Left ventricle myocardium superior (tissue), 1 donor: ENCODE measurements around the gene CLDN12. TPM values are rescaled to one million over a fixed set of nuclear protein-coding genes. Genes with fewer than 3 reads are reported as not detected.
"Not testable (repeated sequence)": the region's sequence is repeated elsewhere in the genome, so short reads cannot be mapped to it uniquely, and the experiment has no call there.

Experiments
- ATAC-seq: fragments of 200-7000 bp; cut with Tn5 transposase; one replicate; pipeline ENCODE4 v1.9.1; 2020; ENCODE audit warnings: mild to moderate bottlenecking, moderate library complexity
- DNase-seq: peaks from one replicate; pipeline ENCODE4 v3.0.0-alpha.2; 2020
- intact Hi-C: fragments of 100-400 bp; cut with micrococcal nuclease; formaldehyde crosslinking; loops from one replicate; pipeline ENCODE4 v1.11.0; 2022
- total RNA-seq: library from RNA; stranded (reverse); fragmentation: NEBNext Ultra II Directional; extraction: Animal tissue kit (Norgen Biotek cat#: 25700); gene quantifications from one replicate; pipeline ENCODE4 v1.2.1, GENCODE V29; 2021
- donor health status: DM: no; HTN: yes; CAD: no; lungs with severe emphysema.

The CLDN12 gene
- total RNA-seq, 1 donor from 2014 or later = 34.0 TPM

DNA sequence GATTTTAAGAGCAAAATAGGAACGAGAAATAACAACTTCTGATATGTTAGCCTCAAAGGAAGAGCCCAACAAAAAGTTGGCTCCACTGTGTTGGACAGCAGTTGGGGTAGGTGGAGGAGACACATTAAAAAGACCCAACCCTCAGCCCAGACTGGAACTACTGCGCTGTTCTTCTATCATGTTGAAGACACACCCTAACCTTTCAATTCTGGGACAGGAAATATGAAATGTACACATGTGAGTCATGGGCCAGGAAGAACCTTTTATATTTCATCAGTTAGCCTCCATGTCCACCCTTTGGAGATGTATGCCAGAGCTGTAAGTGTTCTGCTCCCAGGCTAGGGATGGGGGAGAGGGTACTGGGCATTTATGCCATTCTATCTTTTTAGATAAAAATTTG, 22.1 kb downstream of the CLDN12 start:
- no peak for ATAC-seq
- intact Hi-C loops = loop anchor here (5.0 to 10.0 kb wide), 2 partner anchors 131 to 273 kb away; partner anchors contain the start of gene STEAP1
- no peak for DNase-seq

- intact Hi-C loops = no loop called here
- DNase-seq (no peak), ATAC-seq (no peak)
Observed at GRCh38 chr7:90430614-90431460, 27.6 kb downstream of the CLDN12 start.

DNA sequence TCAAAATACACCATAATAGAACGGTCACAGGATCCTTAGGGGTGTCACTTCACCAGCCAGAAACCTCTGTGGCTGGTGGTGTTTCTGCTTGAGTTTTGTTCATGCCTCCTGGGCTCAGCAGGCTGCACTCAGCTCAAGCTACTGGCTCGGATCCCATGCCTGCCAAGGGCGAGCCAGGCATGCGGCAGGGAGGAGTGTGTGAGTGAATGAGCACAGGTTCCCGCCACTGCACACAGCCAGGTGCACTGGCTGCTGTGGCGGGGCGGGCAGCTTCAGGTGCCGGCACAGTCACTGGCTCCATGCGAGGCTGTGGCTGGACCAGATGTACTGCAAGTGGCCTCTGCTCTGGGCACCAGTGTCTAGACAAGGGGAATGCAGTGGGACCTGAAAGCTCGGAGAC, 29.5 kb downstream of the CLDN12 start:
- DNase-seq = peak; percentile 23
- intact Hi-C loops = no loop called here

DNA sequence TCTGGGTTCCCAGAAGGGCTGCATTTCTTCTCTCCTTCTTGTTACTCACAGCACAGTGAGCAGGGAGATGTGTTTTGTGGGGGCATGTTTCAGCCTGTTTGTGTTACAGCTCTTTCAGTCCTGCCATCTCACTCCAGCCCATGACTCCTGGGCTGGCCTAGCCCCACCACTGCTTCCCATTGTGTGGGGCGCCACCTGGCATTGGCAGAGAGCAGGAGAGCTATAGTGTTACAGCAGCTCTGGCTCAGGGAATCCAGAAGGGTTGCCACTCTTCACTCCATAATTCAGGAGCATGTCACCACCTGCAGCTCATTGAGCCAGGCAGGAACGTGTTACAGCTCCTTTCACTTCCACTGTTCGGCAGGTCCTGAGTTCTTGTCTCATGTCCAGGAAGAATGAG, 30.0 kb downstream of the CLDN12 start:
- no peak for ATAC-seq
- intact Hi-C loops = no loop called here
- DNase-seq = no peak

More for the DNA sequence above, 29.5 kb downstream of the CLDN12 start:
- no peak for ATAC-seq

DNA sequence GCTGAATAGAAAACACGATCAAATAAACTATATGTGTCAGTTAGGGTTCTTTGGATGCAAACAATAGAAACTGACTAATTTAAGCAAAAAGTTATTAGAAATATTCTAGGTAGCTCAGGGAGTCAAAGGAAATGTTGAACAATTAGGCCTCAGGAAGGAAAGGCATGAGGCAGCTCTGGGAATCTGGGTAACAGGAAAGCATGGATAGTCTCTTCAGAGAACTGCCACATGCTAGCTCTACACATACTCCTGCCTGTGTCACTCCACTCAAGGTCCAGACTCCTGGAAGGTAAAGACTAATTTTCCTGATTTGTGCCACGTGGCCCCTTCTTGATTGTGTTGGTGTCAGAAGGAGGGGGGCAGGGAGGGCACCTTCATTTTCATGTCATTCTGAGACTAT, 42.4 kb downstream of the CLDN12 start:
- intact Hi-C loops = no loop called here

GRCh38 chr7:90446137-90446899, 43.1 kb downstream of the CLDN12 start:
- ATAC-seq (no peak), DNase-seq (no peak)
- intact Hi-C loops = no loop called here

More for the DNA sequence above, 42.4 kb downstream of the CLDN12 start:
- ATAC-seq (no peak), DNase-seq (no peak)

- ATAC-seq (no peak), DNase-seq (no peak)
- intact Hi-C loops = loop anchor here (10.0 kb wide), 1 partner anchor 581 kb away; no protein-coding TSS in a partner anchor
Observed at GRCh38 chr7:90453259-90453891, 50.1 kb downstream of the CLDN12 start.

- ATAC-seq = no peak
- intact Hi-C loops = loop anchor here (10.0 kb wide), 1 partner anchor 581 kb away; no protein-coding TSS in a partner anchor
Observed at GRCh38 chr7:90453931-90454330, 50.7 kb downstream of the CLDN12 start.

DNA sequence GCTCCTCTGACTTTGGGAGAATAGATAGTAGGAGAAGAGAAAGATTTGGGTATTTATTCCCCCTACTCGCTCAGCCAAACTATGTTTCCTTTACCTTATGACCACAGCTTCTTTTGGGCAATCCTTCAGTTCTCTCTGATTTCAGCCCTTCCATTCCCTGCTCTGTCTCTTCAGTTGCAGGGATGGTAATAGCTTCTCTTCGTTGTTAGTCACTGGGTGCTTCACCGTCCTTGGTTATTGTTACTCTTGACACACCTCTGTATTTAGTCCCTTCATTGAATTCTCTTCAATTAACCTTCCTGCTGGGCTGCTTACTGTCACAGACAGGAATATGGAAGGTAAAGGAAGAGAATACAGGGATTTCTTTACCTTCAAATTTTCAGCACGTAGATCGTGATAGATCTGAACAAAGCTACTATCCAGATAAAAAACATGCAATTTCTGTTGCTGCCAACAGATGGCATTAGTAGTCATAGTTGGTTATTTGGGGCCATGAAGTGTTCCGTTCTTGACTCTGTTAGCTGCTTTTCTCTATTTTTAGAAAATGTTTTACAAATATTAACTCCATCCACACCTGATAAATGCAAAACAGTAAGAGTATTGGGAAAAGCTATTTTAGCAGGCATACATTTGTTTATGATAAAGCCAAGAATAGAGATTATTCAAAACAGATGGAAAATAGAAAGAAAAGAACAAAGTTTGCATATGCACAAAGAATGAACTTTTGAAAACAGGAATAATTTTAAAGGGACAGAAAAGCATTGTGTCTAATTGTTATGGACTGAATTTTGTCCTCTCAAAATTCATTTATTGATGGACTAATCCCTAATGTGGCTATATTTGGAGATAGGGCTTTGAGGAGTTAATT, 52.1 kb downstream of the CLDN12 start:
- ATAC-seq (peak; percentile 74), DNase-seq (no peak)
- intact Hi-C loops = loop anchor here (10.0 kb wide), 1 partner anchor 579 kb away; no protein-coding TSS in a partner anchor

More at GRCh38 chr7:90453931-90454330, 50.7 kb downstream of the CLDN12 start:
- no peak for DNase-seq

- DNase-seq (no peak), ATAC-seq (no peak)
- intact Hi-C loops = loop anchor here (10.0 kb wide), 1 partner anchor 577 kb away; no protein-coding TSS in a partner anchor
Observed at GRCh38 chr7:90458104-90458503, 54.8 kb downstream of the CLDN12 start.

GRCh38 chr7:90459888-90460287, 56.6 kb downstream of the CLDN12 start:
- ATAC-seq = no peak
- no peak for DNase-seq
- intact Hi-C loops = loop anchor here (10.0 kb wide), 1 partner anchor 575 kb away; no protein-coding TSS in a partner anchor

- DNase-seq (no peak), ATAC-seq (peak; percentile 30)
- intact Hi-C loops = no loop called here
Observed at GRCh38 chr7:90461219-90461618, 58.0 kb downstream of the CLDN12 start.

- peak; percentile 74 for ATAC-seq
- intact Hi-C loops, DNase-seq: not testable (repeated sequence)
Observed at GRCh38 chr7:90463151-90463628, 59.9 kb downstream of the CLDN12 start.

Other genes with a start within 250 kb of the CLDN12 start
- 1.5 TPM for gene STEAP1, start 249.0 kb upstream of the CLDN12 start, total RNA-seq
- gene STEAP2, start 191.7 kb upstream of the CLDN12 start, total RNA-seq = 15.1 TPM
- gene CFAP69, start 158.3 kb upstream of the CLDN12 start, total RNA-seq = 4.2 TPM
- gene FAM237B, start 82.2 kb upstream of the CLDN12 start, total RNA-seq = not detected
- gene GTPBP10, start 56.7 kb upstream of the CLDN12 start, total RNA-seq = 25.9 TPM
- not detected for gene PTTG1IP2, start 66.2 kb downstream of the CLDN12 start, total RNA-seq
- 23.9 TPM for gene CDK14, start 192.9 kb downstream of the CLDN12 start, total RNA-seq